Putamen (tissue), 1 donor: ENCODE data around the gene IL20RA.
"Not testable (repeated sequence)": the region's sequence is repeated elsewhere in the genome, so short reads cannot be mapped to it uniquely, and the experiment has no call there.

Experiments
- DNase-seq: peaks from one replicate; pipeline ENCODE4 v3.0.0-alpha.2; 2016; ENCODE audit warnings: low spot score

IL20RA gene

GRCh38 chr6:137008204-137008603, 36.6 kb downstream of the IL20RA start:
- DNase-seq = no peak

GRCh38 chr6:137006056-137006455, 38.7 kb downstream of the IL20RA start:
- DNase-seq = no peak

- no peak for DNase-seq
These were observed 39.7 kb downstream of the IL20RA start for GRCh38 chr6:137005073-137005472.

- DNase-seq = no peak
These were observed 42.3 kb downstream of the IL20RA start for GRCh38 chr6:137002505-137002904.

- DNase-seq = no peak
These were observed 42.8 kb downstream of the IL20RA start for GRCh38 chr6:137001977-137002302.

- DNase-seq = no peak
These were observed 43.3 kb downstream of the IL20RA start for GRCh38 chr6:137001299-137001976.

- DNase-seq = no peak
These were observed 43.9 kb downstream of the IL20RA start for GRCh38 chr6:137000825-137001224.

GRCh38 chr6:136995521-136995920, 49.2 kb downstream of the IL20RA start:
- no peak for DNase-seq

- DNase-seq = no peak
These were observed 50.0 kb downstream of the IL20RA start for GRCh38 chr6:136994782-136995181.

GRCh38 chr6:136992113-136992512, 52.7 kb downstream of the IL20RA start:
- no peak for DNase-seq

- DNase-seq = no peak
These were observed 53.1 kb downstream of the IL20RA start for GRCh38 chr6:136991646-136992045.

- no peak for DNase-seq
These were observed 54.0 kb downstream of the IL20RA start for GRCh38 chr6:136990754-136991153.

- DNase-seq = no peak
These were observed 54.6 kb downstream of the IL20RA start for GRCh38 chr6:136990242-136990578.

GRCh38 chr6:136989571-136990241, 55.1 kb downstream of the IL20RA start:
- DNase-seq = peak; percentile 23

GRCh38 chr6:136987526-136987925, 57.2 kb downstream of the IL20RA start:
- no peak for DNase-seq

GRCh38 chr6:136985502-136985901, 59.3 kb downstream of the IL20RA start:
- DNase-seq = no peak

GRCh38 chr6:136984578-136984977, 60.2 kb downstream of the IL20RA start:
- no peak for DNase-seq

- DNase-seq = no peak
These were observed 61.1 kb downstream of the IL20RA start for GRCh38 chr6:136983687-136984086.

- no peak for DNase-seq
These were observed 61.8 kb downstream of the IL20RA start for GRCh38 chr6:136982928-136983327.

- DNase-seq = no peak
These were observed 64.7 kb downstream of the IL20RA start for GRCh38 chr6:136980070-136980469.

- DNase-seq = no peak
These were observed 65.6 kb downstream of the IL20RA start for GRCh38 chr6:136979206-136979605.

- no peak for DNase-seq
These were observed 67.7 kb downstream of the IL20RA start for GRCh38 chr6:136977075-136977474.

GRCh38 chr6:136975089-136975715, 69.6 kb downstream of the IL20RA start:
- no peak for DNase-seq

- not testable (repeated sequence) for DNase-seq
These were observed 71.0 kb downstream of the IL20RA start for GRCh38 chr6:136973781-136974180.
